ENCODE results near the gene DDX17. TPM values are rescaled to one million over a fixed set of nuclear protein-coding genes. Genes with fewer than 3 reads are reported as not detected.

The DDX17 gene
- total RNA-seq (2014; rRNA removed; shearing (Covaris generic)), result 354 and 483 TPM in 2 replicates

DNA sequence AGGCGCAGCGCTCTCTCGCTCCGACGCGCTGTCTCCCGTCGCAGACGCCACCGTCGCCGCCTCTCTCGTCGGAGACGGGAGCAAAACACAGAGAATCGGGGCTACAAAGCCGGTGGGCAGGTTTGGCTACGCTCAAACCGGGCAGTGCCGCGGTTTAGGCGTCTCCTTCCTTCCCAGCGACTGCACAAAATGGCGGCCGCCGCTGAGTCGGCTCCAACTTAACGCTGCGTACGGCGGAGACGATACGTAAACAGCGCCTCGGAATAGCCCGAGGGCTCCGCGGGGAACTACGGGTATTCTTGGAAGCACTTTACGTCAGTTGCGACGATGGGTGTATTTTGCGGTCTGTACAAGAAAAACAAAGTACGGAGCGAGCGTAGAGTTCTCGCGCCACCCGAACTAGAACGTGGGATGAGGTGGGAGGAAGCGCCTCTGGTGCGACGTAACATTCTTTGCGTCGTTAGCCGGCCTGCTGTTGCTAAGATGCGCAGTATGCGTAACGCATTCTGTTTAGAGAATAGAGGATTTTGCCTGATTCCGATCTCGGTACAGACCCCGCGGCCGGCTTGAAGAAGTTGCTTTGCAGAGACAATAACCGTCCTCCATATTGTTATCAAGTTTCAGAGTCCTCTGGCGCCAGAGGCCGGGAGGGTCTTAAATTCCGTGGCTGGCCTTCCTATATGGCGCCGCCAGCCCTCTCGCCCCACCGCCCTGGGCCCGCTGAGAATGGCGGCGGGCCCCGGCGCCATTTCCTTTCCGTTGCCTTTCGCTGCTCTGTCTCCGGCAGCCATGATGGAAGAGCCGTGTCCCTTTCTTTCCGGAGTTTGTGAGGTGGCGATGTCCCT lies at the start of gene DDX17:
Gene DDX17, minus strand, starts transcription at position 194 of the 845 bp plus-strand sequence.
- DNase-seq (ENCODE audit: low read depth), result peak; percentile 92

DNA sequence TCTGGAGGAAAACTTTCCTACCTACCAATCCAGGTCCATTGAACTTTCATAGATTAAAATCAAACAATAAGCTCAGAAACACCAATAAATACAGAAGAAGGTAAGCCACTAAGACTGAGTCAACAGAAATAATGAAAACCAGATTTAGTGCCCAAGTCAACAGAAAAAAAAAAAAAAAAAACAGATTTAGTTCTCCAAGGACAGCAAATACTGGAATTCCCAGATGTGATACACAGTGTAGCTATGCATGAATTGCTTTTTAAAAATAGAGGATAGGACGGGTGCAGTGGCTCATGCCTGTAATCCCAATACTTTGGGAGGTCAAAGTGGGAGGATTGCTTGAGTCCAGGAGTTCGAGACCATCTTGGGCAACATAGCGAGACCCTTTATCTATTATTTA lies 48.2 kb upstream of the DDX17 start:
- peak; percentile 21 for DNase-seq (ENCODE audit: low read depth)

DNA sequence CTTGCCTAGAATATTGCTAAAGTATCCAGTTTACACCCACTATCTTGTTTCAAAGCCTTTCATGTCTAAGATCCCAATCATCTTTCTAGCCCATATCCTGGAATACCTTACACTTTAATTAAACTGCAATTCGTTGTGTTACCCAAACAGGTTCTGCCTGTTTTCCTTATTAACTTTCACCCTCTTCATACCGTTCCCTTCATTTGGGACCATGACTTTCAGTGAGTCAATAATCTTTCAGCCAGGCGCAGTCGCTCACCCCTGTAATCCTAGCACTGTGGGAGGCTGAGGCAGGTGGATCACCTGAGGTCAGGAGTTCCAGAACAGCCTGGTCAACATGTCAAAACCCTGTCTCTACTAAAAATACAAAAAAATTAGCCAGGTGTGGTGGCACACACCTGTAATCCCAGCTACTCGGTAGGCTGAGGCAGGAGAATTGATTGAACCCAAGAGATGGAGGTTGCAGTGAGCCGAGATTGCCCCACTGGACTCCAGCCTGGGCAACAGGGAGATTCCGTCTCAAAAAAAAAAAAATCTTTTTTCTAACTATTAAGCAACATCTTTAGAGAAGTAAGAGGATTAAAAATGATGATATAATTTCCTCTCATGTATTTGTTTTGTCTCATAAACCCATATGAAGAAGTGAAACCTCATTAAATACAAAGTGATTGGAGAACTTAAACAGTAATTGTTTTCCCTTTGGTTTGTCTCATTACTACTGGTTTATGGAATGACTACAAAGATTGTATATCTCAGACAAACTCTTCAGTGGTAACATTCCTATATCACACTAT lies 43.2 kb upstream of the DDX17 start:
- no peak for DNase-seq (ENCODE audit: low read depth)

DNA sequence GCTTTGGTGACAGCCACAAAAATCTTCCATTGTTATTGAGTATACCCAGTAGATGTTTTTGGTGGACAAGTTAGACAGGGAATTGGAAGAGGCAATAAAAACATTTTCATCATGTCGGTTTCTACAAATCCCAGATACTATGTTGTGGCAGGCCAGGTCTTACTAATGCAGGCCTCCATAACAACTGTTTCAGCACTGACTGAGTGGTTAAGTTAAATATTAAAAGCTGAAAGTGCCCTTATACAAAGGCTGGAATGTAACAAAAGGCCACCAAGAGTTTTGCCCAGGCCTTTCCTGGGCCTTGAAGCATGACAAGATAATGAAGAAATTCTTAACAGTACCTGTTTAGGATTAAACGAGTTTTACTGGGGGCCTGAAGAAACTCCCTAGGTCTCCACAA lies 34.6 kb upstream of the DDX17 start:
- no peak for DNase-seq (ENCODE audit: low read depth)

DNA sequence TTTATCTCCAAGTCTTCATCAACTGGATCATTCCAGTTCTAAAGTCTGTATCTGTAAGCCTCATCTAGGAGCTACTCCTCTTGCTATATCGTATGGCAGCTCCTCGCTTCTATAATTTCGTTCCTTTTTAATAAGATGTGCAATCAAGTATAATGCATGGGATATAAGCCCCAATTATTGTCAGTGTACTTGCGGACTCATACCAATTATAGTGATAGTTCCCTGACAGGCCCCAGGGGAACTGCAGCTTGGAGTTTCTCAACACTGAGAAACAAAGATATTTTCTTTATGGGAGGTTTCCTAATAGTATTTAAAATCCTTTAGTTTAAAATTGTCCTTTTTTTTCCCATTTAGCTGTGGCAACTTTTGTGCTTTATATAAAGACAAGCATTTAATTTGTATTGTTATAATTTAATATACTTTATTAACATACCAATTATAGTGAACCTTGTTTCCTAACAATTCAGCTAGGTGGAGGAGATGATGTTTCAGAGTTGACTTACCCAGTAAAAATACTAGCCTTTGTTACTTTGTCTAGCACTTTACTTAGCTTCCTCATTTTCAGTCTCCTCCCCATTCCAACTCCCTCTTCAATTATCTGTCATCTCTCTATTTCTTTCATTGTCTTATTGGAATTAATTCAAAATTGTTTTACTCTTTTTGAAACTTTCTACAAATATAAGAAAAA lies 25.3 kb upstream of the DDX17 start:
- no peak for DNase-seq (ENCODE audit: low read depth)

DNA sequence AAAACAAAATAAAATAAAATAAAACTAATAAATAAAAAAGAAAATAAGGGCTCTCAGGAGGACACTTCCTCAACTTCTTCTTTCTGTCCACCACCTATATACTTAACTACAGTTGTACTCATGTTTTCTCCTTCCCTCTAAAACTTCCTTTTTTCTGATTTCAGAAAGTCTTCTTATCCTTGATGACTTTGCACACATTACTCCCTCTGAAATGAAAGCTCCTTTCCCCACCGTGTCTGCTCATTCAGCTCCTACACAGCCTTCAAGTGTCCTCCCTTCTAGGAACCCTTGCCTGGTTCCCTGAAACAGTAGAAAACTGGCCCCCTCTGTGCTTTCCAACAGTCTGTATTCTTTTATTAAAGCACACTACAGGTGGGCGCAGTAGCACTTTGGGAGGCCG lies 18.3 kb upstream of the DDX17 start:
- DNase-seq (ENCODE audit: low read depth), result no peak

DNA sequence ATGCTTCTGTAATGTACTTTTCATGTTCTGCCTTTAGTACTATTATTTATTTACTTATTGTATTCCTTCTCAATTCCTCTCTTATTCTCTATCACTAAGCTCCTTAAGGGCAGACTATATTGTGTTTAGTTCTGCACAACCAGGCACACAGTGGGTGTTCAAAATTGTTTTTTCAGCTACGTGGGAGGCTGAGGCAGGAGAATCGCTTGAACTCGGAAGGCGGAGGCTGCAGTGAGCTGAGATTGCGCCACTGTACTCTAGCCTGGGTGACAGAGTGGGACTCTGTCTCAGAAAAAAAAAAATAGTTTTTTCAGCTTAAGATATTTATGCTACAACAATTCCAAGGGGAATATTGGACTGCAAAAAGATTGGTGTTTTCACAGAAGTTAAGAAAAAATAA lies 17.4 kb upstream of the DDX17 start:
- no peak for DNase-seq (ENCODE audit: low read depth)

DNA sequence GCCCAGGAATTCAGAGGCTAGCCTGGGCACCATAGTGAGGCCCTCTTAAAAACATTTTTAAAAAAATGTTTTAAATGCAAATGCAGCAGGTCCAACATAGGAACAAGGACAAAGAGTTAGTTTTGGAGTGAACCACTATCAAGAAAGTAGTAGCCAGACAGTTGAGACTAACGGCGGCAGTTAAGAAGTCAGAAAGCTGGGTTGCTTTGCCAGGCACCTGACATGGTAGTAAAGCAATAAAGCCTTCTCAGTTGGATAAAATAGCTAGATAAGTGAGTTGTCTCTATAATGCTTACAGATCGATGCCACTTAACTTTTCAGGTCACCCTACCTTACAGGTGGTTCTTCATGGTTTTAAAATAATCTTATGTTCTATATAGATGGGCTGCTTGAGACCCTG lies 16.9 kb upstream of the DDX17 start:
- DNase-seq (ENCODE audit: low read depth), result no peak

DNA sequence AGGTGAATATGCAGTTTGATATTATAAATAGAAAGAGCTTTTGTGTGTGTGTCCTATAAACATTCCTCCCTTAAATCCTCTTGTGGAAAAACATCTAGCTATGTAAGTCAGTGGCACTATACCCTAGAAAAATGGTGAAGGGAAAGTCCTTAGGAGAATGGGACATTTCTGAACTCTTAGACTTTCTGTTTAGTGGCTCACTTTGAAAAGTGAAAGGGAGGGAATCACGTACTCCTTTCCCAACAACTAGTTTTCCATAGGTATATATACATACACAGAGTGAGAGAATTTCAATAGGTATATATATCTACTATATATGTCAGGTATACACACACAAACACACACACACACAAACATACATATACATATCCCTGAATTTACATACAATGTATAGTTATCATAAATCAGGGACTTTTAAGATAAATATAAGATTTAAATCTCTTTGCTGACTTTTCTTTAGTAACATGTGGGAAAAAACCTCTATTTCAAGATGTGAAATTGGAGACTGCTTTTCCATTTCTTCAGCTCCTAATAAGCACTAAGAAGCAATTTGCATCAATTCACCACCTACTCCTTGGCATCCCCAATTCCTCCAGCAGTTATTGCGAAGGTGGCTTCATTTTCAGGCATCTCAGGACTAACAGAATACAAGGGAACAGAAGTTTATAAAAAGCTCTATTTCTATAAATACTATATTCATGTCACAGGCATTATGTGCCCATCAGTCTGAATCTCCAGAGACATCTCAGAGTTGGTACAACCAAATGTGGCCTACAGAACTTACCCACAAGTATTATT lies 13.5 kb upstream of the DDX17 start:
- no peak for DNase-seq (ENCODE audit: low read depth)

DNA sequence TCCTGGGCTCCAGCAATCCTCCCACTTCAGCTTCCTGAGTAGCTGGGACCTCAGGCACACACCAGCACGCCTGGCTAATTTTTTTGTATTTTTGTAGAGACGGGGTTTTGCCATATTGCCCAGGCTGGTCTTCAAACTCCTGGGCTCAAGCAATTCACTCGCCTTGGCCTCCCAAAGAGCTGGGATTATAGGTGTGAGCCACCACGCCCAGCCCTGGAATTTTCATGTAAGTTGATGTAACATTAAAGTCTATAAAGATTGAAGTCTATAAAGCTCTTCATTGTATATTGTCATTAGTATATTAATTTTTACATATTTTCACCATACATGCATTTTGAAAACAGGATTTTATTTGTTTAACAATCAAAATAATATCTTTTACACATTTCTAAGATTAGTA lies 12.5 kb upstream of the DDX17 start:
- DNase-seq (ENCODE audit: low read depth), result no peak

DNA sequence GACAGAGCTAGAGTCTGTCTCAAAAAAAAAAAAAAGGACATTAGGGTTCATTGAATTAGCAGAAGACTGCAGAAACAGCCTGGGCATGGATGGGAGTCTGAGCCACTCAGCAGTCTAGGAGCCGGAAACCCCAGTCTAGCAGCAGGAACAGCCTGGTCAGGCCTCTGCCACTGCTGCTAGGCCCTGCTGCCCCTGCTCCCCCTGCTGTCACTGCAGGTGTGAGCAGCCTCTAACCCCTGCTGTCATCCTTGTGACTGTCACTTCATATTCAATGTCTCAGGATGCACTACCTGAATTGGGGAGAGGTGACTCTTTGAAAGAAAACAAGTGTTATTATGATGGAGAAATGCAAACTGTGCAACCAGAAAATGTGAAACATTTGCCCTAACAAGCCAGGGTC lies 7.0 kb upstream of the DDX17 start:
- no peak for DNase-seq (ENCODE audit: low read depth)

DNA sequence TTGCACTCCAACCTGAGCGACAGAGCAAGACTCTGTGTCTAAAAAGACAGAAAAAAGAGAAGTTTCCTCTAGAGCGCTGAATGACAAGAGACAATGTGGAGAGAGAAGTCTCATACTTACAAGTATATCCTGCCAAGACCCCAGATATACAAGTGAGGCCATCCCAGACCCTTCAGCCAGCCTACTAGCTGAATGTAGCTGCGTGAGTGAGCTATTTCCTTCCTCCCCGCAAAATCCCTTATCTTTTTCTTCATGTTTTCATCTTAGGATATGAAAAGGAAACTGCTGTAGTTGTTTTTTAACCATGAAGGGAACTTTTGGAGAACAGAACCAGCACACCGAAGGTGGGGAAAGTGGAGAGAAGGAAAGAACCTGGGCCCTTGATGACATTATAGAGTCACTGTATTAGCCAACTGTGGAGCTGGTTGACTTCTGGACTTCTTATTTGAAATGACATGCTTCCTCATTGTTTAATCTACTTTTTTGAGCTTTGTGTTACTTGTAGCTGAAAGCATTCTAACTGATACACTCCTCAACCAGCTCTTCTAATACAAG lies 4.4 kb upstream of the DDX17 start:
- DNase-seq (ENCODE audit: low read depth), result no peak

DNA sequence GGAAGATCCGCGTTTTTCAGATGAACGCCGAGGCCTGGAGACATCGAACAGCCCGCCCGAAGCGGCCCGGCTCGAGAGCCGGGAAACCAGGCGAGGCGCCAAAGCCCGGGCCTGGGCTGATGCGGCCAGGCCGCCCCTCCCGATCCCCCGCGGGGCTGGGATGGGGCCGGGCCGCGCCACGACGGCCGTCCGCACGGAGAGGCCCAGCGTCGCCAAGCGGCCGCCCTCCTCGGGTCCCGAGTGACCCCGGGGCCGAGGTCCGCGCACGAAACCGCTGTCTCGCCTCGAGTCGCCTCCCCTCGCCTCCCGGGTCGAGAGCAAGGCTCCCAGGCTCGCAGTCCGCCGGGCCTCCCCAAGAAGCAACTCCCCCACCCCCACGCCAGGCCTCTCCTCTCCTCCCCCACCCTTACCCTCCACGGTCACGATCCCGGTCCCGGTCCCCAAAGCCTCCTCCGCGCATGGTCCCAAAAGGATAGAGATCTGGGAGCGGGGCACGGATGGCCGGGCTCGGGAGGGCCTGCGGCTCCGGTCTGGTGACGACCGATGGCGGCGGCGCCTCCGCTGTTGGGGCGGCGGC lies 482 bp downstream of the DDX17 start:
- peak; percentile 70 for DNase-seq (ENCODE audit: low read depth)

DNA sequence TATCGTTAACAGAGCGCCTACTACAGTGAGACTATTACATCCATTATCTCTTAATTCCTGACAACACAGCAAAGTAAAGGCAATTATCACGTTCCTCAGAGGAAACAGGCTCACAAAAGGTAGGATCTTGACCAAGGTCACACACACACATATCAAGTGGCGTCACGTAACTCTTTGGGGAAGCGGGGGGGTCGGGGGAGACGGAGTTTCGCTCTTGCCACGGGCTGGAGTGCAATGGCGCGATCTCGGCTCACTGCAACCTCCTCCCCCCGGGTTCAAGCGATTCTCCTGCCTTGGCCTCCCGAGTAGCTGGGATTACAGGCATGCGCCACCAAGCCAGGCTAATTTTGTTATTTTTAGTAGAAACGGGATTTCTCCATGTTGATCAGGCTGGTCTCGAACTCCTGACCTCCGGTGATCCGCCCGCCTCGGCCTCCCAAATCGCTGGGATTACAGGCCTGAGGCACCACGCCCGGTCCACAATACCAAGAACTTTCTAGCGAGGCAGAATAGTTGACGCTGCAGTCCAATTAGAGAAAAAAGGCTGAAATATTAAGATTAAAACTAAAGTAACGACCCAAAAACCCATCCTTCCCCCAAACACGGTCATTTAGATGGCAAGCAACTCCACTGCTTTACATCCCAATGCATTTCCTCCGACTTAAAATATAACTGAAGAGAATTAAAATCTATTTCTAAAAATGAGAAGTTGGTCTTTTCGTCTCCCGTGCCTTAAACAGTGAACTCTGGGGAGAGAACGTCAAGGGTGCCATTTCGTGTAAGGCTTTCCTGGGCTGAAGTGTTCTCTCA lies 1.2 kb downstream of the DDX17 start:
- peak; percentile 45 for DNase-seq (ENCODE audit: low read depth)

DNA sequence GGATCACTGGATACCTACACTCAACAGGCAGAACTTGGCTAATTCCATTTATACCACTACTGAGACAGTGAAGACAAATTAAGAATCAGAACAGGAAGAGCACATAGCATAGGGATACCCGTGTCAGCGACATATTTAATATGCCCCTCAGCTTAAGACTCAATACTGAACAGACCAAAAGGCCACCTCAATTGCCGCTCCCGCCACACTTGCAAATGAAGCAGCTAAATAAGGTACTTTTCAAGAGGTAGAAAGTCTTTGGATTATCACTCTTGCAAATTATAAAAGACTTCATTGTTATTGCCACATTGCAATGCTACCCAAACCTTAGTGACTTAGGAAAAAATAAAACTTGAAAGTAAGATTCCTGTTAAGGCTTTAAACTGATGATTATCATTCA lies 3.1 kb downstream of the DDX17 start:
- no peak for DNase-seq (ENCODE audit: low read depth)

DNA sequence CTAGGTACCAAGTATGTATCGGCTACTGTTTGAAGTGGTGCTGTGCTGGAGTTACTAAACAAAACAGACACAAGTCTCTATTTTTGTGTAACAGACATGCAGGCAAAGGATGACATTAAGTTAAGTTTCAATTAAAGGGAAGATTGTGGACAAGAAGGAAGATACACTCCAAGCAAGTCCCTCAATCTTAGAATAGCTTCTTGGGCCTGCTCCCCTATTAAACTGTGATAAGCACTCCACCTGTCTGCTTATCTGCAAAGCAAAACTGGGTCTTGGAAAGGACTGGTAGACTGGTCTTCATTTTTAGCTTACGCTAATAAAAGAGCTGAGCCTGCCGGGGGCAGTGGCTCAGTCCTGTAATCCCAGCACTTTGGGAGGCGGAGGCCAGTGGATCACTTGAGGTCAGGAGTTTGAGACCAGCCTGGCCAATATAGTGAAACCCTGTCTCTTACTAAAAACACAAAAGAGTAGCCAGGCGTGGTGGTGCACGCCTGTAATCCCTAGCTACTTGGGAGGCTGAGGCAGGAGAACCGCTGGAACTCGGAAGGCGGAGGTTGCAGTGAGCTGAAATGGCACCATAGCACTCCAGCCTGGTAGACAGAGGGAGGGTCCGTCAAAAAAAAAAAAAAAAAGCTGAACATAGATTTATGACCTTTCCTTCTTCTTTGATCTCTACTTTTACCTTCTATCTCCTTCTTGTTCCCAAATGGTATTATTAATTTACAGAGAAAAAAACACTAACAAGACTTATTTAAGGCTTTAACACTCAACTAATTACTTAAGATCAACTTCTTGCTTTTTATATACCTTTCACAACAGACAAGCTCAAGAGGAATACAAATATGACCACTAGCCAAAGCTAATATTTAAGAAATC lies 4.1 kb downstream of the DDX17 start:
- no peak for DNase-seq (ENCODE audit: low read depth)

DNA sequence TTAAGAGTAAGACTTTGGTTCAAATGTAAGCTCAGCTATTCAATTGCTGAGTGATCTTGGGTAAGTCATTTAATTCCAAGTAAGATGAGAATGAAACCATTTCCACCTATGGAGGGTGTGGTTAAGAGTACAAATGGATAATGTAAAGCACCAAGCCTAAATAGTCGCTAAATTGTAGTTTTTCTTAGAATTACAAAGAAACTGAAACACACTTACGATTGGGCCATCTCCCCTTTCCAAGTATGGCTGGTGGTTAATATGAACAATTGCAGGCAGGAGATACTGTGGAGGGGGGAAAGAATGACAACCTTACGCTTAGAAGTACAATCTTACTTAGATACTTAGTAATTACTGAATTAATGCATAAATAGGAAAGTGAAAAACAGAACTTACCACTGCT lies 8.2 kb downstream of the DDX17 start:
- DNase-seq (ENCODE audit: low read depth), result no peak

DNA sequence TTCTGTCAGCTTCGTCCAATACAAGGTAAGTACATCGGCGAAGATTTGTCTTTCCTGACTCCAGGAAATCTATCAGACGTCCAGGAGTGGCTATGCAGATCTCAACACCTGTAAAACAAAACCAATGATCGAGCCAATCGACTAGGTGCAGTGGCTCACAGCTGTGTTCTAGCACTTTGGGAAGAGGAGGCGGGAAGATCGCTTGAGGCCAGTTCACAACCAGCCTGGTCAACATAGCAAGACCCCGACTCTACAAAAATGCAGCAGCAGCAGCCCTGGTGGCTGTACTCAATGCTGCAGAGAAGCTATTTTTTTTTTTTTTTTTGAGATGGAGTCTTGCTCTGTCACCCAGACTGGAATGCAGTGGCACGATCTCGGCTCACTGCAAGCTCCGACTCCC lies 11.2 kb downstream of the DDX17 start:
- no peak for DNase-seq (ENCODE audit: low read depth)

DNA sequence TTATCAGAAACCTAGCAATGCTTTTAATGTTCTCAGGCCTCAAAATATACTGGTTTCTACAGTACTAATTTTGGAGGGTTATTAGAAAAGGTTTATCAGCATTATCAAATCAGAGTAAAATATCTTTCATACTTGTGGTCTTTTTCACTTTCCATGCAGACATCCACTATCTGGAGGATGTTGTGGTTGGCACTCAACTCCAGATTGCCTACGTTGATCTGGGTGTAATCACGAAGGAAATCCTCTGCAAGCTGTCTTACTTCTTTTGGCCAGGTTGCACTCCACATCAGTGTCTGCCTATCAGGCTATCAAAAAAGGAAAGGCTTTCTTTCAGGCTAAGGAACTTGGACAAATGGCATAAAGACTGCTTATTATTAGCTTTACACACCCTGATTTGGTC lies 11.6 kb downstream of the DDX17 start:
- DNase-seq (ENCODE audit: low read depth), result no peak
